CD14-positive monocyte (primary cell): ENCODE results near the gene MYL6B. TPM values are rescaled to one million over a fixed set of nuclear protein-coding genes. Genes with fewer than 3 reads are reported as not detected.

Experiments used
- DNase-seq, 3 donors: peaks; one replicate each; pipeline ENCODE4 v3.0.0-alpha.2; 2011 to 2022
- H2AFZ ChIP-seq: 2 replicates; pipeline ENCODE4 v1.6.0; 2012; ENCODE audit warnings: mild to moderate bottlenecking, low read depth, low read length, inconsistent platforms; ENCODE audit not compliant: insufficient read depth, poor library complexity, severe bottlenecking
- H3K27ac ChIP-seq, 2 donors: 1 replicate in 1 of 2; 2 replicates in 1 of 2; pipeline ENCODE4 v1.5.1; 2012 to 2013; ENCODE audit warnings: low read length in 2 of 2, control low read depth in 1 of 2, inconsistent platforms in 1 of 2, low read depth in 1 of 2, mild to moderate bottlenecking in 1 of 2
- H3K27me3 ChIP-seq, 2 donors: one replicate each; pipeline versions ENCODE4 v1.6.0 to v1.6.1; 2011 to 2013; ENCODE audit warnings: low read length in 2 of 2; ENCODE audit not compliant: control insufficient read depth in 2 of 2, insufficient read depth in 2 of 2
- H3K36me3 ChIP-seq, 2 donors: replicated peaks in 1 of 2; 1 replicate in 1 of 2; 2 replicates in 1 of 2; pipeline versions ENCODE4 v1.5.1 to v1.6.1; 2012 to 2013; ENCODE audit warnings: low read length in 2 of 2, control low read depth in 1 of 2, inconsistent platforms in 1 of 2, mild to moderate bottlenecking in 1 of 2; ENCODE audit not compliant: insufficient read depth in 2 of 2, control insufficient read depth in 1 of 2
- H3K4me1 ChIP-seq, 2 donors: 1 replicate in 1 of 2; 2 replicates in 1 of 2; pipeline versions ENCODE4 v1.5.1 to v1.6.1; 2012 to 2013; ENCODE audit warnings: low read length in 2 of 2, control low read depth in 1 of 2, inconsistent platforms in 1 of 2, mild to moderate bottlenecking in 1 of 2, moderate library complexity in 1 of 2; ENCODE audit not compliant: insufficient read depth in 2 of 2, control insufficient read depth in 1 of 2
- H3K4me2 ChIP-seq: replicated peaks from 2 replicates; pipeline ENCODE3; 2012; ENCODE audit warnings: low read length, moderate library complexity, mild to moderate bottlenecking; ENCODE audit not compliant: poor library complexity, severe bottlenecking; ENCODE audit errors: extremely low read depth
- H3K4me3 ChIP-seq, 3 experiments: fragments of 200-600 bp in 1 of 3; sonication (generic) in 1 of 3; replicated peaks in 1 of 3; 1 replicate in 2 of 3; 2 replicates in 1 of 3; pipeline ENCODE4 v1.5.1; 2011 to 2013; ENCODE audit warnings: low read length in 3 of 3, mild to moderate bottlenecking in 3 of 3, control low read depth in 2 of 3, low read depth in 2 of 3, inconsistent platforms in 1 of 3, moderate library complexity in 1 of 3
- H3K79me2 ChIP-seq: 2 replicates; pipeline ENCODE4 v1.6.0; 2012; ENCODE audit warnings: mild to moderate bottlenecking, control low read depth, inconsistent platforms, low read length, moderate library complexity; ENCODE audit not compliant: insufficient read depth
- H3K9ac ChIP-seq: 2 replicates; pipeline ENCODE4 v1.6.0; 2017; ENCODE audit warnings: low read length, mild to moderate bottlenecking; ENCODE audit not compliant: insufficient read depth, poor library complexity, severe bottlenecking
- H3K9me3 ChIP-seq, 2 donors: replicated peaks in 1 of 2; 1 replicate in 1 of 2; 2 replicates in 1 of 2; pipeline versions ENCODE4 v1.5.1 to v1.6.1; 2012 to 2013; ENCODE audit warnings: low read length in 2 of 2, control low read depth in 1 of 2; ENCODE audit not compliant: control insufficient read depth in 1 of 2, insufficient read depth in 1 of 2
- H4K20me1 ChIP-seq: 2 replicates; pipeline ENCODE4 v1.6.0; 2012; ENCODE audit warnings: mild to moderate bottlenecking, low read length, control low read depth, moderate library complexity; ENCODE audit not compliant: insufficient read depth
- H3K27ac Mint-ChIP-seq, 7 donors: one replicate each; pipeline ENCODE4 v1.8.0; 2020; ENCODE audit warnings: mild to moderate bottlenecking in 7 of 7, mixed read lengths in 7 of 7, moderate library complexity in 6 of 7, inconsistent platforms in 2 of 7
- H3K27me3 Mint-ChIP-seq, 3 donors: one replicate each; pipeline ENCODE4 v1.8.0; 2021 to 2022; ENCODE audit warnings: low read depth in 3 of 3, mild to moderate bottlenecking in 3 of 3, mixed read lengths in 3 of 3, moderate library complexity in 3 of 3, inconsistent platforms in 1 of 3
- H3K36me3 Mint-ChIP-seq, 2 donors: one replicate each; pipeline ENCODE4 v1.8.0; 2020; ENCODE audit warnings: mixed read lengths in 2 of 2, inconsistent platforms in 1 of 2, mild to moderate bottlenecking in 1 of 2
- H3K4me1 Mint-ChIP-seq: one replicate; pipeline ENCODE4 v1.8.0; 2020; ENCODE audit warnings: mild to moderate bottlenecking, mixed read lengths
- H3K4me3 Mint-ChIP-seq, 2 donors: one replicate each; pipeline ENCODE4 v1.8.0; 2020; ENCODE audit warnings: mild to moderate bottlenecking in 2 of 2, mixed read lengths in 2 of 2, moderate library complexity in 1 of 2
- H3K9me3 Mint-ChIP-seq, 7 donors: one replicate each; pipeline ENCODE4 v1.8.0; 2020 to 2022; ENCODE audit warnings: mixed read lengths in 7 of 7, mild to moderate bottlenecking in 6 of 7, moderate library complexity in 6 of 7, inconsistent platforms in 2 of 7
- WGBS: methylation state at CpG from one replicate; pipeline ENCODE4 v1.1.5; 2013; ENCODE audit warnings: missing lambda C conversion rate; ENCODE audit not compliant: insufficient coverage; 5-methylcytosine and 5-hydroxymethylcytosine counted together
- intact Hi-C, 2 donors: fragments of 100-400 bp; cut with micrococcal nuclease; formaldehyde crosslinking; loops; one replicate each; pipeline versions ENCODE4 v1.15.0 to v1.15.1; 2023
- polyA plus RNA-seq, 3 donors: library from polyadenylated mRNA; depleted of rRNA in 1 of 3; unstranded in 2 of 3; stranded (reverse) in 1 of 3; fragments of 300-500 nt in 2 of 3; fragments of >200 nt in 1 of 3; fragmentation: Illumina TruSeq in 2 of 3; gene quantifications; 1 replicate in 2 of 3; 2 replicates in 1 of 3; pipeline ENCODE4 v1.2.3, GENCODE V29; 2012 to 2021
- TF ChIP-seq, protein P1 (sequence below): fragments of 200-600 bp; IDR thresholded peaks from one replicate; pipeline ENCODE4 v1.8.0; 2022; ENCODE audit warnings: antibody characterized with exemption, mild to moderate bottlenecking

MYL6B gene
- polyA plus RNA-seq, 3 donors, result 2.7 to 4.3 (median 4.1) TPM

- H2AFZ ChIP-seq, result peak overlapping the region; percentile 84
- H3K4me1 ChIP-seq, result peaks cover 46 to 52% of the 10 kb centered on the region in 2 donors
These were observed 22.4 kb upstream of the MYL6B start for GRCh38 chr12:56129942-56130495.

GRCh38 chr12:56130876-56131275 lies 21.5 kb upstream of the MYL6B start:
- H3K9ac ChIP-seq, result no peak overlapping the region
- H3K4me1 ChIP-seq, result peaks cover 37 to 43% of the 10 kb centered on the region in 2 donors
- H3K27ac ChIP-seq, result no peak overlapping the region
- peaks cover 43% of the 10 kb centered on the region for H3K4me1 Mint-ChIP-seq
- intact Hi-C loops, result no loop called here
- no peak overlapping the region for H2AFZ ChIP-seq
- no peaks in the 10 kb centered on the region for H4K20me1 ChIP-seq
- H3K36me3 ChIP-seq, result peaks cover 43 to 57% of the 10 kb centered on the region in 2 donors
- H3K4me3 Mint-ChIP-seq, result no peak overlapping the region
- peaks cover 29% of the 10 kb centered on the region for H3K79me2 ChIP-seq
- no peak overlapping the region for H3K4me2 ChIP-seq
- DNase-seq, result no peak
- peaks cover 0 to 6% (median 1%) of the 10 kb centered on the region in 3 donors for H3K27me3 Mint-ChIP-seq
- H3K9me3 Mint-ChIP-seq, result peaks cover 0 to 4% (median 0%) of the 10 kb centered on the region in 7 donors
- peaks cover 47 to 53% of the 10 kb centered on the region in 2 donors for H3K36me3 Mint-ChIP-seq
- H3K9me3 ChIP-seq, result no peaks in the 10 kb centered on the region
- 100% methylated on average over 1 of the region's 4 CpGs for WGBS
- H3K4me3 ChIP-seq, result no peak overlapping the region
- H3K27me3 ChIP-seq, result no peaks in the 10 kb centered on the region
- peak overlapping the region in 1 of 7 donors; percentile 11 for H3K27ac Mint-ChIP-seq
- TF ChIP-seq, protein P1, sequence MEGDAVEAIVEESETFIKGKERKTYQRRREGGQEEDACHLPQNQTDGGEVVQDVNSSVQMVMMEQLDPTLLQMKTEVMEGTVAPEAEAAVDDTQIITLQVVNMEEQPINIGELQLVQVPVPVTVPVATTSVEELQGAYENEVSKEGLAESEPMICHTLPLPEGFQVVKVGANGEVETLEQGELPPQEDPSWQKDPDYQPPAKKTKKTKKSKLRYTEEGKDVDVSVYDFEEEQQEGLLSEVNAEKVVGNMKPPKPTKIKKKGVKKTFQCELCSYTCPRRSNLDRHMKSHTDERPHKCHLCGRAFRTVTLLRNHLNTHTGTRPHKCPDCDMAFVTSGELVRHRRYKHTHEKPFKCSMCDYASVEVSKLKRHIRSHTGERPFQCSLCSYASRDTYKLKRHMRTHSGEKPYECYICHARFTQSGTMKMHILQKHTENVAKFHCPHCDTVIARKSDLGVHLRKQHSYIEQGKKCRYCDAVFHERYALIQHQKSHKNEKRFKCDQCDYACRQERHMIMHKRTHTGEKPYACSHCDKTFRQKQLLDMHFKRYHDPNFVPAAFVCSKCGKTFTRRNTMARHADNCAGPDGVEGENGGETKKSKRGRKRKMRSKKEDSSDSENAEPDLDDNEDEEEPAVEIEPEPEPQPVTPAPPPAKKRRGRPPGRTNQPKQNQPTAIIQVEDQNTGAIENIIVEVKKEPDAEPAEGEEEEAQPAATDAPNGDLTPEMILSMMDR, result no peak

More at GRCh38 chr12:56129942-56130495, 22.4 kb upstream of the MYL6B start:
- H3K4me3 ChIP-seq, result peak overlapping the region in 1 of 3 experiments; percentile 99
- no peaks in the 10 kb centered on the region for H3K9me3 ChIP-seq
- H4K20me1 ChIP-seq, result no peaks in the 10 kb centered on the region
- H3K79me2 ChIP-seq, result peaks cover 31% of the 10 kb centered on the region
- H3K36me3 ChIP-seq, result peaks cover 41 to 48% of the 10 kb centered on the region in 2 donors
- H3K27ac Mint-ChIP-seq, result peak overlapping the region in 5 of 7 donors; percentile 15 to 86 (median 57)
- peaks cover 45% of the 10 kb centered on the region for H3K4me1 Mint-ChIP-seq
- peaks cover 43 to 45% of the 10 kb centered on the region in 2 donors for H3K36me3 Mint-ChIP-seq
- no peaks in the 10 kb centered on the region for H3K27me3 ChIP-seq
- peak overlapping the region; percentile 95 to 98 for H3K4me3 Mint-ChIP-seq
- no peak for DNase-seq
- H3K9ac ChIP-seq, result no peak overlapping the region
- H3K4me2 ChIP-seq, result peak overlapping the region; percentile 99
- TF ChIP-seq, protein P1, result no peak
- peaks cover 0 to 6% (median 1%) of the 10 kb centered on the region in 3 donors for H3K27me3 Mint-ChIP-seq
- intact Hi-C loops, result loop anchor here (2.0 to 10.0 kb wide), 4 partner anchors 21 to 335 kb away; partner anchors contain the start of genes SPRYD4 (in 2 of the 2), NABP2 (in 1 of the 2) and RNF41 (in 1 of the 2)
- peak overlapping the region in 1 of 2 donors; percentile 54 for H3K27ac ChIP-seq
- peaks cover 0 to 4% (median 0%) of the 10 kb centered on the region in 7 donors for H3K9me3 Mint-ChIP-seq
- WGBS, result 56% methylated on average over 14 of the region's 22 CpGs
